Tongue (tissue), 2 donors: Measurements from ENCODE around the gene PARS2. TPM values are rescaled to one million over a fixed set of nuclear protein-coding genes. Genes with fewer than 3 reads are reported as not detected.

ENCODE experiments used
- DNase-seq: peaks from one replicate; pipeline ENCODE4 v3.0.0-alpha.2; 2015
- total RNA-seq: library from RNA; depleted of rRNA; stranded (reverse); fragments of >200 nt; gene quantifications from one replicate; pipeline ENCODE4 v1.2.3, GENCODE V29; 2014

PARS2 gene
- total RNA-seq: 5.8 TPM

DNA sequence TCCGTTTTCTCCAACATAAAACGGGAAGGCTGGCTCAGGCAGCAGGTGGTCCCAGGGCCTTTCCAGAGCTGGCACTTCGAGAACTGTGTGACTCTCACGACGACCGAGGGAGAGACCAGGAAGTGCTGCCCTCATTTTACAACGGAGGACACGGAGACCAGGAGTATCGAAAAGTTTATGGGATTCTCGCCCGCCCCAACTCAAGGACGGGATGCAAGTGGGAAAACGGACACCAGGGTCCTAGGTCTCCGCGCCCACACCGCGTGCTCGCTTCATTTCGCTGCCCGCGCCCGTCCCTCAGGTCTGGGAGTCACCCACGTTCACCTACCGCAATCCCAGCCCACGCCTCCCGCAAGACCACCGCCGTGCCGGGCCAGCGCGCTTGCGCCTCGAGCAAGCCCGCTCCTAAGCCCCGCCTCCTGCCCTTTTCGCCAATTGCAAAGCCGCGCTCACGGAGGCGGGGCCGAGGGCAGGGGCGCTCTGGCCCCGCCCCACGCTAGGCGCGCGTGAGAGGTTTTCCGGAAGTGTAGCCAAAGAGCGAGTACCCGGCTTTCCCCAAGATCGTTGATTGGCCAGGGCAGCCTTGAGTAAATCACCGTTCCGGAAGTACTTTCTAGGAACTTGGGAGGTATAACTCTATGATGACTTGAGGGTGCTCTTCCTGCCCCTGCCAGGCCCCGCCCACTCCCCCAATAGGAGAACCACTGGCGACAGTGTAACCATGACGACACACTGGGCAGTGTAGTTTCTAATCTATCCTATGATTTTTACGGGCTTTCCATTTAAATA is at the start of gene PARS2:
Gene PARS2 (minus strand): TSS at position 391 of the 789 bp plus-strand sequence. CDS start 5,362 bp downstream, outside the sequence.
- DNase-seq: peak; percentile 100

DNA sequence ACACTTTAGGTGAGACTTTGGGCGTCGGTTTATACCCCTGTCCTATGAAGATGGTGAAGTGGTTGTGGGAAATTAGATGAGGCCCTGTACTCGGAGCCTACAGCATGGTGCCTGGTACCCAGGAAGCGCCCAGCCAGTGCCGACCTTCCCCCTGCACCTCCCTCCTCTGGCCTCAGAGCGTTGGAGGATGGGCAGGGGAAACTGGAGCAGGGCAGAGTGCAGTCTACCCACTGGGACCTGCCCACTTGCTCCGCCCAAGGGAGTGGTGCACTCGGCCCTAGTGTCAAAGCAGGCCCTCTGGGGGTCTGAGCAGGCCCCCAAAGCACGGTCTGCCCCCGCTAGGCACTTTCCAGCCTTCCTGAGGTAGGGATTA is 49.8 kb upstream of the PARS2 start:
- no peak for DNase-seq

DNA sequence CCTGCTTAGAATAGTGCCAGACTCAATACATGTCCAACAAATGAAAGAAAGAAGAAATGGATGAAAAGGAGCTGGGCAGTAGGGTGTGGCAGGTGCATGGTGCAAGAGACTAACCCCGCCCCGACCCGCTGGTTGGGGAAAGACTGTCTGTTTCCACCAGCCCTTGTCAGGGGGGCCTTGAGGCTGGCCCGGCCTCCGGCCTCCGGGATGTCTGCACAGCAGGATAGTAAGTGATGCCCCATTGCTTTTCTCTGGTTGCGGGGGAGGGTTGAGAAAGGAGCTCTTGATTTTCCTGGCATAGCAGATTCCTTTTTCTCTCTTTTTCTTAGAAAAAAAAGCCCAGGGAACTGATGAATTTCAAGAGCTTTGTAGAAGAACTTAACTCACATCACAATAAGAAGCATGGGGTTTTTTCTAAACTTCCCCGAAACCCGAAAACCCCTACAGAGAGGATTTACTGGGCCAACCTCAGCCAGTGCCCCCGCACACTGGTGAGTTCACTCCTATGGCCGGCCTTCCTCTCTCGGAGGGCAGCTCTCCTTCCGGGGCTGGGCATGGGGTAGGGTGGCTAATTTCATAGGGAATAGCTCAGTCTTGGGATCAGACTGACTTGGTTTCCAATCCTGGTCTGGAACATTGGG is 49.3 kb upstream of the PARS2 start:
- DNase-seq: no peak

DNA sequence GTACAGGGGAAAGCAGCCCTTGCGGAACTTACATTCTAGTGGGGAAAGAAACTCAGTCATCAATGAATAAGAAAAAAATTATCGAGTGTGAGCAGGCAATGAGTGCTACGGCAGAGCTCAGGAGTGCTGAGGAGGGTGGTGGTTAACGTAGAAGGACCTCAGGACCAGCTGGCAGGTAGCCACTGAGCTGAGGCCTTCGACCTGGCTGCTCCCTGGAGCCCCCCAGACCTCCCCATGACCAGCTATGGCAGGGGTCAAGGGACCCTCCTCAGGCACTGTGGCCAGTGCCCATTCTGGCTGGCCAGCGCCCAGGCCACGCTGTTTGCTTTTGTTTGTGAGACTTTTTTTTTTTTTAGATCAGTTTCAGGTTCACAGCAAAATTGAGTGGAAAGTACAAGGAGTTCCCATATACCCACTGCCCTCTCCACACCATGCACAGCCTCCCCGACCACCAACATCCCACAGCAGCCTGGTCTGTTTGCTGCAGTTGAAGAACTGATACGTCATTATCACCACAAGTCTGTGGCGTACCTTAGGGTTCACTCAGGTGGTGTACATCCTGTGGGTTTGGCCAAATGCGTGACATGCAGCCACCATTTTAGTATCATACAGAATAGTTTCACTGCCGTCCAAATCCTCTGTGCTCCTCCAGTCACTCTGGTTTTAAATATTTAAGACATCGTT is 48.6 kb upstream of the PARS2 start:
- DNase-seq: no peak

DNA sequence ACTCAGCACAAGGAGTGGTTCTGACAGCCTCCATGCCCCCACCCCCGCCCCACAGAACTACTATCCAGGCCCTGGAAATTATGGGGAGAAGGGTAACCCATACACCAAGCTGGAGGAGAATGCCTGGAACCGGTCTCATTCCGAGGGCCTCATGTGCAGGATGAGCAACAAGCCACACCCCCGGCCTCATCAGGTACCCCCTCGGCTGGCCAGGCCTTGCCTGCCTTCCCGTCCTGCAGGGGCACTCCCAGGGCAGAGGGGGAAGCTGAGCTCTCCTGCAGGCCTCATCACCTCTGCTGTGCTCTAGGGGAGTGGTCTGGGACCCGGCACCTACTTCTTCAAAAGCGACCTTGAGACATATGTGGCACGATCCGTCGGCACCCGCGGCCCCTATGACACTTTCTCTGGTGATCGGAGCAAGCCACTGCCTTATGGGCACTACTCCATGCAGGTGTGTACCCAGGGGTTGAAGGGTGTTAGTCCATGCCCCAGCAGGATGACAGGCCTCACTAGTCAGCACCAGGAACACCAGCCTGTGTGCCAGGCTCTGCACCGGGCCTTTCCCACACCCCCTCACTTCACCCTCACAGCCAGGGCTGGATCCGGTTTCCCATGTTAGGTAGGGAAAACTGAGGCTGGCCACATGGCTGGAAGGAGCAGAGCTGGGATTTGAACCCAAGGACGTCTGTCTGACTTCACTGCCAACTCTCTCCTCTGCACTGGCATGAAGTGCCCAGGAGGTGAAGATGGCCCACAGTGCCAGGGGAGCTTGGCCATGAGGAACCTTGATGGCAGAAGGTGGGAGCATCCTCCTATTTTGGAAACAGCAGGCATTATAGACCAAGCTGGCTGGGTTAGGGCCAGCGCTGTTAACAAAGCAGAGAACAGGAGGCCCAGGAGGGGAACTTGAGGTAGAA is 47.7 kb upstream of the PARS2 start:
- no peak for DNase-seq

DNA sequence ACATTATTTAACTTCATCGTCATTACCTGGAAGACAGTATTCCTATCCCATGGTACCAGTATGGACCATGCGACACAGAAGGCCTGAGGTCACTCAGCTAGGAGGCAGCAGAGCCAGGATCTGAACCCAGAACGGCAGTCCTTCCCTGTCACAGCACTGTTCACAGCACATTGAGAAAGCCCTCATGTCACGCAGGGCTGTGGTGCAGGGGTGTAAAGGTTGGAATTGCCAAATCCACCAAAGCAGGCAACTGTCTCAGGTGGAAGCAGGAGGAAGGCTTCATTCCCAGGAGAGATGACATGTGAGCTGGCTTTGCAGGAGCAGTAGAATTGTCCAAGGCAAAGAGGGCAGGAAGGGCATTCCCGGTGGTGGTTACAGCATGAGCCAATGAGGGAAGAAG is 46.7 kb upstream of the PARS2 start:
- no peak for DNase-seq

DNA sequence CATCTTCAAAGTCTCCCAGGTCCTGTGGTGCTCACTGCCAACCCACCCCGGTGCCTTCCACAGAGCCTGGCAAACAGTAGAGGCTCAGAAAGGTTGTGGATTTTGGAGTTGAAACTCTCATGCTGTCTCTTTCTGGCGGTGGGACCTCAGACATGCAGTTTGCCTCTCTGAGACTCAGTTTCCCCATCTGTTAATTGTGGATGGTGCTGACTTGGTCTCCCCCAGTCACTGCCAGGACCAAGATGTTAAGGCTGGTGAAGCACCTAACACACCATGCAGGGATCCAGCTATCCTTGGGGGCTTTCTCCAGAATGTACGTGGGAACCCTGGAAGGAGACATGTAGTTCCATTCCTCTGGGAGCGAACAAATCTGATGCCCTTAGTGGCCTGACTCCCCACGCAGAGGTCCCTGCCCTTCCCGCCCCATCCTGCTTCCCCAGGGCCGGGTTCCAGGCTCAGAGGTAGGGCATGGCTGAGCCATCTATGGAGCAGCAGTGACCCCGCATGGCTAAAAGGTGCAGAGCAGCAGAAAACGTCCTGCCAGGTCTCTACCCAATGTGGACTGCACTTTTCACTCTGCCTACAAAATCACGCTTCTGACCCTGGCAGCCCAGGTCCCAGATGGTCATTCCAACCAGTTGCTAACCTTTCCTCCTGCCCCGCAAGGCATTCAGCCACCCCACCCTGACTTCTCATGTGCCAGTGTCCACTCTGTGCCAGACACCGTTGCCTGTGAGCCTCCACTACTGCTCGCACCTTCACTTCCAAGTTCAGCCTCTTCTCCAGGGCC is 46.0 kb upstream of the PARS2 start:
- peak; percentile 78 for DNase-seq

DNA sequence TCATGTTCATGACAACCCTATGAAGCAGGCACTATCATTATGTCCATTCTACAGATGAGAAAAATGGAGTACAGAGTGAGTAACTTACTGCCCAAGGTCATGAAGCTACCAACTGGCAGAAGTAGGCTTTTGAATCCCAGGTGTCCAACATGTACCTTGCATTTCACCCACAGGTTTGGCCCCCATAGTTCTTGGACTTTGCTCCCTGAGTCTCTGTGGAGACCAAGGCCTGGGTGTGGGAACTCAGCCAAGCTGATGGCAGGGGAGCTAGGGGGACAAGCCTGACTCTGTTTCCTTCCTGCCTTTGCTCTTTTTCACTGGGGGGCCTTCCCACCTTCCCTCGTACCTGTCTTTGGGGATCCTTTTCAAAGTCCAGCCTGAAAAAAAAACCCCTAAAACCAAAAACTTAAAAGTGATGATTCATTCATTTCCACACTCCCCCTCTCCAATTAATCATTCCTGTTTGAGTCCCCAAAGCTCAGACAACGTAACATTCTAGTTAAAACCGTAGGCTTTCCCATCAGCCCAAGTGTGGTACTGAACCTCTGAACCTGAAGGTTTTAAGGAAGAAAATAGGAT is 45.3 kb upstream of the PARS2 start:
- DNase-seq: no peak

DNA sequence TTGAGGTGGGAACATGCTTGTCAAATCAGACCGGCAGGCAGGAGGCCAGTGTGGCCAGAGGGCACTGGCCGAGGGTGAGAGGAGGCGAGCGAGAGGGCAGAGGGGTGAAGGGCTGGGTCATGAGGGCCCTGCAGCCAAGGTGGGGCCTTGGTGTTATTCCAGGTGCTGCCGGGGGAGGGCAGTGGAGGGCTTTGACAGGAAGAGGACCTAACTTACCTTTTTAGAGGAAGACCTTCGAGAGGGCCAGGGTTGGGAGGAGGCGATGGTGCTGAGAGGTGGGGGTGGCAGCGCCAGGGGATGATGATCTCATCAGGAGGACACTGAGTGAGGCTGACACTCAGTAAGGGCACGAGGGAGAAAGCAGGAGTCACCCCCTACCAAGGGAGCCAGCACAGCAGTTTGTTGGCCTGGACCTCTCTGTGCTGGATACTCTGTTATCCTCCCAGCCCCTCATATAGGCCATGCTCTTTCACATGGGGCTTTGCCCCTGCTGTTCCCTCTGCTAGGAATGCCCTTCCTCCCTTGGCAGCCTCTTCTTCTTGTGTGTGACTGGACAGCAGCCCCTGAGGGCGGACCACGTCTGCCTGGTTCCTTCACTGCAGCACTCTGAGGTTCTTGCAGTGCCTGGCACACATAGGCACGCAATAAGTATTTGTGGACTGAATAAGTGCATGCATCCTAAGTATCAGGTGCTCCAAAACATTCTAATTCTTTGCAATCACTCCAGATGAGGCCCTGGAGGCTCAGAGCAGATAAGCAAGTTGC is 44.3 kb upstream of the PARS2 start:
- DNase-seq: no peak

DNA sequence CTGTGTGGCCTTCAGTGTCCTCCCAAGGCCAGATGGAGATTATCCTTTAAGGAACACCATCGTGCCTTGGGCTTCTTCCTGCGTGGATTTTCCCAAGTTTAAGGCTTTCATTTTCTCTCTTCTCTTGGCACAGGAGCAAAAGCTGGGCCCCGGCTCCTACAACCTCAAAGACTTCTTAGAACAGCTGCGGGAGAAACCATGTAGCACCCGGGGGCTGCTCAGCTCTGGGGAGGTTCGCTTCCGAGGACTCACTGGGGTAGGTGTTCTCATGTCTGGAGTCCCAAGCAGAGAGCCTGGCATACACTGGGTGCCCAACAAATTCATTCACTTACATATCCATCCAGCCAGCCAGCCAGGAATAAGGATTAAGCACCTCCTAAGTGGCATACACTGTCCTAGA is 43.4 kb upstream of the PARS2 start:
- DNase-seq: no peak

DNA sequence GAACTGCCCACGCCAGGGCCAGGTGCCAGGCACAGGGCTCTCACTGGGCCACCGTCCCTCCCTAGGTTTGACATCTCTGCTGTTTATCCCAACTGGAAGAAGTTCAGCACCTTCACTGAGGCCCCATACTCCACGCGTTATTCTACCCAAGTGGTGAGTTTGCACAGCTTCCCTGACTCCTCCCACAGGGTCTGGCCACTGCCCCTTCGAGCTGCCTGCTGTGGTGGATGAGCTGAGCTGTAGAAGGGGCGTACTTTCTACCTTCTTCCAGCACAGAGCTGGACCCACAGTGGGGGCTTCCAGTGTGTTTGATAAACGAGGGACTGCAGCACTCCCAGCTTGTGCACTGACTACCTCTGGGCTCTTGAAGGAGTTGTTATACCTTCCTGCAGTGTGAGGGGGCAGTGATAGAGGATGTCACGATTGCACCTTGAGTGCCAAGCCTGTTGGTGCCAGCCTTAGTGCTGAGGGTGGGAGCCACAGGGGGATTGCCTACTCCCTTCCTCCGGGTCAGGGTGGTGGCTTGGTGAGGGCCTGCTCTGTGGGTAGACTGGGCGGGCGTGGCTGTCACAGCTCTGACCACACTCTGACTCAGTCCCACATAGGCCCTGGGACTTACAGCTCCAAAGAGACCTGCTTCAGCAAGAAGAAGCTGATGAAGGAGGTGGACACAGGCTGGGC is 42.7 kb upstream of the PARS2 start:
- no peak for DNase-seq

DNA sequence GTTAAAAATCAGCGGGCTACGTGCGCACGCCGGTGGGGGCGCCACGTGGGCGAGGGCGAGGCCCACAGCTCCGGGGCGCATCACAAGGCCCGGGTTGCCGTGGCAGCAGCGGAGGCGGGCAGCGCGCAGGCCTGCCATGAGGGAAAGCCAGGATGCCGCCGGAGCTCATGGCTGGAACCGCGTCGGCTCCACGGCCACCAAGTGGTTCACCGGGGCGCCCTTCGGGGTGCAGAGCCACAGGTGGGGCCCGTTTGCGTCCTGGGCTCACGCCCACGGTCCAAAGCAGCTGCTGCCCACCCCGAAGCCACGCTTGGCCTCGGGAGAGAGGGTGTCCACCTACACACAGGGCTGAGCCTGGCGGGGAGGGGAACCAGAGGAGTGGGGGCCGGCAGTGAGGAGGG is 41.7 kb upstream of the PARS2 start:
- no peak for DNase-seq

DNA sequence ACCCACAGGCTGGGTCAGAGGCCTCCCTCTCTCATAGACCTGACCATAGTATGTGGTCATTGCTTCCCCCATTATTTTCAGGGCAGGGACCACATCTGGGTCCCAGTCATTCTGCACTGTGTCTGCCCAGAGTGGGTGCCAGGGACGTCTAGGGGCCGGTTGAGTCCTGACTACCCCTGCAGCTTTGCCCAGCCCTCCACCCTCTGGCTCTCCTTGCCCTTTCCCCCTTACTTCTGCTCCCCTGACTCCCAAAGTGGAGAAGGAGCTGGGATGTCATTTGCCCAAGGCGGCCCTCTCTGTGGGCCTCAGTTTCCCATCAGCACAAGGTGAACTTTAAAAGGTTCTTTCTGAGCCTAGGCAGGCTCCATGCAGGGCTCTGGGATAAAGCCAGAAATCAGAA is 41.1 kb upstream of the PARS2 start:
- no peak for DNase-seq

DNA sequence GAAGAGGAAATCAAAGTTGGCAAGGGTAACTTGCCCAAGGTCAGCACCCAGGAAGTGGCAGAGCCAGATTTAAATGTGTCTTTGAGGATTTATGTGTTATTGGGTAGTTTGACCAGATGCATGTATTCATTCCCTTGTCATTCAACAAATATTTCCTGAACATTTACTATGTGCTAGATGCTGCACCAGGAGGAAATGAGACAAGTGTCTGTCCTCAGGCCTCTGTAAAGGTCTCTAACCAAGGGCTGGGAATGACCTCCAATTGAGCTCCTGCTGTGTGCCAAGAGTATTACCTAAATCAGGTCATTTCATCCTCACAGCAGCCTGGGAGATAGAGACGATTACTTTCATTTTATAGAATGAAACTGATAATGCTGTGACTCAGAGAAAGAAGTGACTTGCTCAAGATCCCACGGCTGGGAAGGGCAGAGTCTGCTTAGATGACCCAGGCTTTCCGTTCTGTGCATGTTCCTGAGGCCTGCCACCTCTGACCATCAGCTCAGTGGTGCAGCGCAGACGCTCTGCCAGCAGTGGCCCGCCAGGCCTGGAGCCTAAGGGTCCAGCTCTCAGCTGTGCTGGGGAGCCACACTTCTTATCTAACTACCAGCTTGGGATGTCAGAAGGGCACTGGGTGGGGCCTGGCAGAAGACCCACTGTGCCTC is 40.3 kb upstream of the PARS2 start:
- no peak for DNase-seq

DNA sequence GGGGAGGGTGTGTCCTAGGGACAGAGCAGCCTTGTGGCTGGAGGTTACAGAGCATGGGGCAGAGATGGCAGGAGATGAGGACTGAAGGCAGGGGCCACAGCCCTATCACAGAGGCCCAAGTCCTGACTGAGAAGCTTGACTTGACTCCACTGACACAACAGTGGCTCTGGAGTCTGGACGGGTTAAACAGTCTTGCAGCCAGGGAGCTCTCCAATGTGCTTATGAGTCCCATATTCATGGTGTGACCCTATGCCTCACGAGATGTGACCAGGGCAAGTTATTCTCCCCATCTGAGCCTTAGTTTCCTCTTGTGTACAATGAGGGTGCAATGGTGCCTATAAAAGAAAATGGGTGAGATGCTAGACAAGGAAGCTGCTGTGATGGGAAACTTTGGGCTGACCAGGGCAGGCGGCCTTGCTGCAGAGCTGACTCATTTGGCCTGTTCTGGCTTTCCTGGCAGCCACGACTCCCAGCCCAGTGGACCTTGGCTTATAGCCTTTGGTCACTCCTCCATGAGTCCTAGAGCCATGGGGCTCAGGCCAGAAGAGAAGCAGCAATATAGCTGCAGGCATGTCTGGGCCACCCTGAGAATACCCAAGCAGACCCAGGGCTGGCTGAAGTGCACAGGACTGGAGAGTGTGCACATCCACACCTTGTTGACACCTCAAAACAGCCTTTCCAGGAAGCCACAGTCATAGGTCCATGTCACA is 39.6 kb upstream of the PARS2 start:
- no peak for DNase-seq

DNA sequence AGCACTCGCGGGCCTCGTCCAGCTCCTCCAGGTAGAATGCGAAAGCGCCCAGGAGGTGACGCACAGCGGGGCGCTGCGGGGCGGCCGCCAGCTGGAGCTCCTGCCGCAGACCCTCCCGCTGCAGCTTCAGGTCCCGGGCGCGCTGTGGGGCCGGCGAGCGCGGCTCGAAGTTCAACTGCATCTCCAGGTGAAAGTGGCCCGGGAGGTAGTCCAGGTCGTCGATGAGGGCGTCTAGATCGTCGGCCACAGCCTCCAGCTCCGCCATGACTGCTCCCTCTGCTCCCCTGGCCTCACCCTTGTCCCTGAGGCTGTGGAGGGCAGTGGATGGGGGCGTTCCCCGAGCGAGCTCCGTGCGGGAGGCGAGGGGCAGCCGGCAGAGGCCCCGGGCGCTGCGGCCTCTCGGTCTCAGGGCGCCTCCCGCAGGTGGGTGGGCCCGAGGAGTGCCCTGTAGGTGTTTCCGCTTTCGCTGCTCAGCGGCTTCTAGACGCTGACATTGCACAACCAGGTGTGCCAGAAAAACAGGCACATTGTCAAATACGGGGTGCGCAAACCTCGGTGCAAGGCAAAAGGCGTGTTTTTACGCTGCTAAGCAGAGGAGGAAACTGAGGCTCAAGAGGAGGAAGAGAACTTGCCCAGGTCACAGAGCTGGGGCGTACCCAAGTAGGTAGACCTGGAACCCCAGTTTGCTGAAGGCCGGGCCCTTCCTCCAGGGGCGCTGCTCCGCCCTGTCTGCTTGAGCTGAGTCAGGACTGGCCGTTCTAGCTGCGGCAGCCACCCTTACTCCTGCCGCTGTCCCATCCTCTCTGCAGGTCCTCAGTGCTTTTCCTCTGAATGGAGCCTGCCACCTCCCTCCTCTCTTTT is 36.8 kb upstream of the PARS2 start, which contains the start of gene TTC22:
Gene TTC22 (minus strand): TSS at position 425 of the 861 bp plus-strand sequence. CDS start 160 bp downstream, at position 265.
- DNase-seq: peak; percentile 40
